Esophagus muscularis mucosa (tissue), 4 donors: Measurements from ENCODE around the gene FILIP1L. TPM values are rescaled to one million over a fixed set of nuclear protein-coding genes. Genes with fewer than 3 reads are reported as not detected.

ENCODE experiments used
- DNase-seq: peaks from one replicate; pipeline ENCODE4 v3.0.0-alpha.2; 2017; ENCODE audit errors: extremely low spot score
- H3K27ac ChIP-seq, 4 donors: fragments of 200-600 bp; sonication (generic); replicated peaks in 1 of 4; 1 replicate in 3 of 4; 2 replicates in 1 of 4; pipeline ENCODE4 v1.5.1; 2016 to 2019; ENCODE audit warnings: mild to moderate bottlenecking in 1 of 4
- H3K27me3 ChIP-seq, 4 donors: fragments of 200-600 bp; sonication (generic); one replicate each; pipeline versions ENCODE4 v1.5.1 to v1.6.0; 2016 to 2019
- H3K36me3 ChIP-seq, 4 donors: fragments of 200-600 bp; sonication (generic); one replicate each; pipeline ENCODE4 v1.5.1; 2016 to 2019
- H3K4me1 ChIP-seq, 4 donors: fragments of 200-600 bp; sonication (generic); one replicate each; pipeline ENCODE4 v1.5.1; 2016 to 2019
- H3K4me3 ChIP-seq, 4 donors: fragments of 200-600 bp; sonication (generic); 1 replicate in 2 of 4; 2 replicates in 2 of 4; pipeline ENCODE4 v1.5.1; 2016 to 2019; ENCODE audit warnings: mild to moderate bottlenecking in 4 of 4, moderate library complexity in 1 of 4
- H3K9me3 ChIP-seq, 4 donors: fragments of 200-600 bp; sonication (generic); 1 replicate in 3 of 4; 2 replicates in 1 of 4; pipeline ENCODE4 v1.5.1; 2016 to 2019
- EP300 ChIP-seq: sonication (generic); formaldehyde crosslinking; IDR thresholded peaks from one replicate; pipeline ENCODE4 v1.6.1; 2017; ENCODE audit warnings: antibody characterized with exemption
- POLR2A ChIP-seq: fragments of 450-650 bp; IDR thresholded peaks from one replicate; pipeline ENCODE4 v1.6.1; 2017; ENCODE audit warnings: antibody characterized with exemption, moderate library complexity, mild to moderate bottlenecking, low read depth
- POLR2AphosphoS5 ChIP-seq, 2 donors: sonication (generic); formaldehyde crosslinking; IDR thresholded peaks; one replicate each; pipeline ENCODE4 v1.6.1; 2017; ENCODE audit warnings: antibody characterized with exemption in 2 of 2
- WGBS: methylation state at CpG from one replicate; pipeline ENCODE4 v1.1.5; 2018; 5-methylcytosine and 5-hydroxymethylcytosine counted together
- intact Hi-C: fragments of 100-400 bp; cut with DNase I; formaldehyde crosslinking; loops from one replicate; pipeline ENCODE4 v1.15.1; 2023
- total RNA-seq, 4 donors: library from RNA; depleted of rRNA; stranded (reverse); fragments of >200 nt; gene quantifications; one replicate each; pipeline versions ENCODE4 v1.1.0 to v1.2.1, GENCODE V29; 2016
- TF ChIP-seq, protein P1 (sequence below), 3 experiments: fragments of 200-600 bp in 2 of 3; fragments of 450-650 bp in 1 of 3; sonication (generic) in 2 of 3; IDR thresholded peaks; one replicate each; pipeline ENCODE4 v1.5.1; 2017 to 2019; ENCODE audit warnings: antibody characterized with exemption in 3 of 3, mild to moderate bottlenecking in 2 of 3, moderate library complexity in 1 of 3

The FILIP1L gene
- total RNA-seq, 4 donors from 2014 or later = 120 to 134 (median 127) TPM

DNA sequence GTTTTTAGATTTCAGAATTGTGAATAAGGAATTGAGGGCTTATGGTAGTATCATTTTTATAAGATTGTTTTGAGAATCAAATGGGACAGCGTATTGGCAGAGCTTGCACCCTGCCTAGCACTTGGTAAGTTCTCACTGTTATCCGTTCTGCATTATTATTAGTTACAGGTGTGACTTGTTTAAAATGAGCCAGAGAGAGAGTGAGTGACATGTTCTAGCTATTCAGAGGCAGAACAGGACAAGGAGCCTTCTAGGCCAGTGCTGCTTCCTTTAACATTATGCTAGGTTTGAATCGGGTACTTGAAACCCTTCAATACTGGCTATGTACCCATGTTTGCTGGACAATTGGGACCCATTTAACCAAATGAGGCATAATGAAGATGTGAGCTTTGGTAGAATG is 133.7 kb downstream of the FILIP1L start:
- Histone ChIP-seq H3K4me1 (no peaks in the 10 kb centered on the region), H3K27ac (no peak overlapping the region), H3K36me3 (no peaks in the 10 kb centered on the region), H3K9me3 (no peaks in the 10 kb centered on the region), H3K27me3 (no peaks in the 10 kb centered on the region), H3K4me3 (no peak overlapping the region)
- no peak for DNase-seq
- 83% methylated on average over 3 of the region's 3 CpGs for WGBS
- no peak for TF ChIP-seq POLR2A
- TF ChIP-seq EP300 = no peak
- TF ChIP-seq POLR2AphosphoS5 (IDR thresholded peaks at IDR 0.05) = no peak
- TF ChIP-seq, protein P1, sequence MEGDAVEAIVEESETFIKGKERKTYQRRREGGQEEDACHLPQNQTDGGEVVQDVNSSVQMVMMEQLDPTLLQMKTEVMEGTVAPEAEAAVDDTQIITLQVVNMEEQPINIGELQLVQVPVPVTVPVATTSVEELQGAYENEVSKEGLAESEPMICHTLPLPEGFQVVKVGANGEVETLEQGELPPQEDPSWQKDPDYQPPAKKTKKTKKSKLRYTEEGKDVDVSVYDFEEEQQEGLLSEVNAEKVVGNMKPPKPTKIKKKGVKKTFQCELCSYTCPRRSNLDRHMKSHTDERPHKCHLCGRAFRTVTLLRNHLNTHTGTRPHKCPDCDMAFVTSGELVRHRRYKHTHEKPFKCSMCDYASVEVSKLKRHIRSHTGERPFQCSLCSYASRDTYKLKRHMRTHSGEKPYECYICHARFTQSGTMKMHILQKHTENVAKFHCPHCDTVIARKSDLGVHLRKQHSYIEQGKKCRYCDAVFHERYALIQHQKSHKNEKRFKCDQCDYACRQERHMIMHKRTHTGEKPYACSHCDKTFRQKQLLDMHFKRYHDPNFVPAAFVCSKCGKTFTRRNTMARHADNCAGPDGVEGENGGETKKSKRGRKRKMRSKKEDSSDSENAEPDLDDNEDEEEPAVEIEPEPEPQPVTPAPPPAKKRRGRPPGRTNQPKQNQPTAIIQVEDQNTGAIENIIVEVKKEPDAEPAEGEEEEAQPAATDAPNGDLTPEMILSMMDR (IDR thresholded peaks at IDR 0.05) = no peak
- intact Hi-C loops = no loop called here

DNA sequence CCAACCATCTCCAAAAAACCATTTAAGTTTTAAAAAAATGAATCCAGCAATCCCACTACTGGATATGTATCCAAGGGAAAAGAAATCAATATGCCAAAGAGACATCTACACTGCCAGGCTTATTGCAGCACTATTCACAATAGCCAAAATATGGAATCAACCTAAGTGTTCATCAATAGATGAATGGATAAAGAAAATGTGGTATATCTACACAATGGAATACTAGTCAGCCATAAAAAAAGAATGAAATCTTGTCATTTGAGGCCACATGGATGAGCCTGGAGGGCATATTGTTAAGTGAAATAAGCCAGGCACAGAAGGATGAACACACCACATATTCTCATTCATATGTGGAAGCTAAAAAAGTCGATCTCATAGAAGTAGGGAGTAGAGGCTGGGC is 136.1 kb downstream of the FILIP1L start:
- no peak overlapping the region for H3K27ac ChIP-seq
- WGBS = 95% methylated on average over 1 of the region's 1 CpG
- intact Hi-C loops = no loop called here

DNA sequence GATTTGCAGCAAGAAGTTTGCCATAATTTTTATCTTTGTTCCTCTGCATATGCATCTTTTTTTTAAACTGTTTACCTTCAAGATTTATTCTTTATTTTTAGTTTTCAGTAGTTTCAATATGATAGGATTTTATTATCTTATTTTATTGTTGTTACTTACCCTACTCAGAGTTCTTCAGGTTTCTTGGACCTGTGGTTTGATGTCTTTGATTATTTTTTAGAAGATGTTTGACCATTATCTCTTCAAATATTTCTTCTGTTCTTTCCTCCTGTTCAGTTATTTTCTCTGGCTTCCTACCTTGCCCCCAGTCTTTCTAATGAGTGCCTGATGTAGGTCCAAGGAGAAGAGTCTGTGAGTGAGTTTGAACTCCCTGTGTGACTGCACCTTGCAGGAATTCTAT is 137.7 kb downstream of the FILIP1L start:
- Histone ChIP-seq H3K9me3 (no peaks in the 10 kb centered on the region), H3K27me3 (no peaks in the 10 kb centered on the region), H3K4me1 (peaks cover 0 to 34% (median 26%) of the 10 kb centered on the region in 4 donors), H3K36me3 (no peaks in the 10 kb centered on the region), H3K27ac (no peak overlapping the region), H3K4me3 (no peak overlapping the region)
- TF ChIP-seq POLR2A = no peak
- no peak for TF ChIP-seq POLR2AphosphoS5 (IDR thresholded peaks at IDR 0.05)
- no peak for TF ChIP-seq EP300
- TF ChIP-seq, protein P1 (IDR thresholded peaks at IDR 0.05) = no peak
- intact Hi-C loops = no loop called here
- DNase-seq = no peak

More for the DNA sequence above, 136.1 kb downstream of the FILIP1L start:
- peaks cover 0 to 20% (median 14%) of the 10 kb centered on the region in 4 donors for H3K4me1 ChIP-seq
- H3K4me3 ChIP-seq = no peak overlapping the region
- no peaks in the 10 kb centered on the region for H3K36me3 ChIP-seq
- DNase-seq = no peak
- H3K27me3 ChIP-seq = no peaks in the 10 kb centered on the region
- H3K9me3 ChIP-seq = no peaks in the 10 kb centered on the region
- TF ChIP-seq, protein P1 (IDR thresholded peaks at IDR 0.05) = no peak
- TF ChIP-seq POLR2A (no peak), EP300 (no peak), POLR2AphosphoS5 (IDR thresholded peaks at IDR 0.05) (no peak)

DNA sequence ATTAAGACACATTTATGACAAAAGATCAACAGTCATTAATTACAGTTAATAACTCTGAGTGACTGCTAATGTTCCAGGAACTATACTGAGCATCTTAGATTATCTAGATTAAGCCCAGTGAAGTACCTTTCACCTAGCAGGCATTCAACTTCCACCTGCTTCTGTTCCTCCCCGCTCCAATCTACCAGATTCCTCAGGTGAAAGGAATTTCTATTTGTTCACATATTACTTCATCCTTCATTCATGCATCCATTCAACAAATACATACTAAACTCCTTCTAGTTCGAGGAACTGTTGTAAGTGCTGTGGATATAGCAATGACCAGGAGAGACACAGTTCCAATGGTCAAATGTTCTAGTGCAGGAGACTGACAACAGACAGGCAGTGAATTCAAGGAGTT is 139.3 kb downstream of the FILIP1L start:
- Histone ChIP-seq H3K36me3 (no peaks in the 10 kb centered on the region), H3K4me3 (no peak overlapping the region), H3K4me1 (peaks cover 0 to 34% (median 26%) of the 10 kb centered on the region in 4 donors), H3K27ac (no peak overlapping the region), H3K27me3 (no peaks in the 10 kb centered on the region), H3K9me3 (no peaks in the 10 kb centered on the region)
- DNase-seq = no peak
- no peak for TF ChIP-seq EP300
- no peak for TF ChIP-seq POLR2AphosphoS5 (IDR thresholded peaks at IDR 0.05)
- TF ChIP-seq, protein P1 (IDR thresholded peaks at IDR 0.05) = no peak
- TF ChIP-seq POLR2A = no peak
- WGBS = 91% methylated on average over 2 of the region's 2 CpGs
- intact Hi-C loops = no loop called here
